HG03432 (cell line): ENCODE data around the gene SLITRK5.

ENCODE experiments used
- ATAC-seq: cut with Tn5 transposase; IDR thresholded peaks from one replicate; pipeline ENCODE4 v1.9.1; 2021; ENCODE audit warnings: mild to moderate bottlenecking, moderate library complexity; ENCODE audit not compliant: unreplicated experiment

SLITRK5 gene

DNA sequence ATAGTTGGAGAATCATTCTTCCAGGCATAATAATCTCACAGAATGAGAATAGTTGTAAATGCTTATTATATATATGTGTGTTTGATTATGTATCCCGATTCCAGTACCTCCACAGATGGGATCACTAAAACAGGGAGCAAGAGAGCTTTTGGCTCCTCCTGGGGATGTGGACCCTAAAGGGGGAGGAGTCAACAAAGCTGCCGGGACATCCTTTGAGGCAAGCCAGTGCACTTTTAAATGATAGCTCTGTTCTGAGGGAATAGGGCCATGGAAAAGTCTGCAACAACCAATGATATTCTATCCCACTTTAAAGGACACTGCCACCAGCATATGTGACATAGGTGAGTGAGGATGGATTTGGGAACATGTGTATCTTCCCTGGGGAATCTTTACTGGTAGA lies 40.8 kb downstream of the SLITRK5 start:
- no peak for ATAC-seq
